Measurements from ENCODE around the gene TENM4. TPM values are rescaled to one million over a fixed set of nuclear protein-coding genes. Genes with fewer than 3 reads are reported as not detected.

The TENM4 gene
- total and polyA plus RNA-seq, 10 of the 15 experiments (the other 5 are each of a cell fraction or from before 2014, with no cell fraction given): 0.03 to 0.12 (median 0.06) TPM; not detected in 7

- Histone ChIP-seq H3K4me2 (ENCODE audit: control insufficient read depth, insufficient read depth) (no peak overlapping the region), H2AFZ (ENCODE audit: control insufficient read depth, low read depth, low read length) (no peak overlapping the region), H3K36me3 (ENCODE audit: control insufficient read depth in 2 of 2, insufficient read depth in 2 of 2, low read length in 1 of 2) (no peaks in the 10 kb centered on the region), H3K9ac (ENCODE audit: control insufficient read depth, insufficient read depth, low read length) (no peak overlapping the region), H3K4me1 (ENCODE audit: control insufficient read depth, insufficient read depth, low read length) (no peaks in the 10 kb centered on the region), H4K20me1 (ENCODE audit: control insufficient read depth, insufficient read depth) (no peaks in the 10 kb centered on the region), H3K4me3 (no peak overlapping the region), H3K27ac (ENCODE audit: control insufficient read depth, insufficient read depth) (no peak overlapping the region), H3K27me3 (replicated peaks in 1 of 2; ENCODE audit: control insufficient read depth in 2 of 2, insufficient read depth in 2 of 2, low read length in 1 of 2) (peaks cover 0 to 6% of the 10 kb centered on the region in 2 experiments), H3K79me2 (ENCODE audit: control insufficient read depth, insufficient read depth, low read length) (no peaks in the 10 kb centered on the region), H3K9me3 (replicated peaks; ENCODE audit: control insufficient read depth, insufficient read depth, low read length) (no peaks in the 10 kb centered on the region)
- no peak for DNase-seq (ENCODE audit: low read depth, low spot score)
- ChIA-PET RAD21 (ENCODE audit: unreplicated experiment) (no interaction called here), CTCF (interaction anchor here (1.0 kb wide), 1 partner anchor 11 kb away, joined by 4 read pairs; no protein-coding TSS in a partner anchor), POLR2A (no interaction called here), SMC1A (ENCODE audit: uncharacterized antibody, unreplicated experiment) (no interaction called here)
- in situ Hi-C loops (cut with MboI) (no loop called here), intact Hi-C loops (cut with micrococcal nuclease; ENCODE audit: unreplicated experiment) (no loop called here)
- FAIRE-seq: no peak
- ATAC-seq: no peak
- no TSS peak for BruUV-seq (replicated peaks)
- WGBS (ENCODE audit: insufficient coverage, insufficient replicate concordance, low lambda C conversion rate, missing lambda C conversion rate): 52% methylated on average over 31 of the region's 31 CpGs
- no peak for TF ChIP-seq YY1 (IDR thresholded peaks at IDR 0.05; ENCODE audit: low read depth, low read length)
Measured at GRCh38 chr11:78657968-78658839, 782.6 kb downstream of the TENM4 start.

GRCh38 chr11:78657441-78657840, 783.4 kb downstream of the TENM4 start:
- H3K4me2 ChIP-seq (ENCODE audit: control insufficient read depth, insufficient read depth): no peak overlapping the region
- H3K79me2 ChIP-seq (ENCODE audit: control insufficient read depth, insufficient read depth, low read length): no peaks in the 10 kb centered on the region
- 14% methylated on average over 4 of the region's 4 CpGs for WGBS (ENCODE audit: insufficient coverage, insufficient replicate concordance, low lambda C conversion rate, missing lambda C conversion rate)
- no peaks in the 10 kb centered on the region for H3K9me3 ChIP-seq (replicated peaks; ENCODE audit: control insufficient read depth, insufficient read depth, low read length)
- ATAC-seq (no peak), DNase-seq (ENCODE audit: low read depth, low spot score) (no peak), FAIRE-seq (no peak)
- CTCF ChIA-PET: interaction anchor here (0.5 to 3.6 kb wide), 2 partner anchors 11 to 105 kb away, joined by 3 to 19 read pairs; no protein-coding TSS in a partner anchor
- no TSS peak for BruUV-seq (replicated peaks)
- H2AFZ ChIP-seq (ENCODE audit: control insufficient read depth, low read depth, low read length): no peak overlapping the region
- in situ Hi-C loops (cut with MboI) (no loop called here), intact Hi-C loops (cut with micrococcal nuclease; ENCODE audit: unreplicated experiment) (no loop called here)
- SMC1A ChIA-PET (ENCODE audit: uncharacterized antibody, unreplicated experiment): no interaction called here
- H4K20me1 ChIP-seq (ENCODE audit: control insufficient read depth, insufficient read depth): no peaks in the 10 kb centered on the region
- POLR2A ChIA-PET: no interaction called here
- H3K36me3 ChIP-seq (ENCODE audit: control insufficient read depth in 2 of 2, insufficient read depth in 2 of 2, low read length in 1 of 2): no peaks in the 10 kb centered on the region
- RAD21 ChIA-PET (ENCODE audit: unreplicated experiment): no interaction called here
- H3K4me3 ChIP-seq: no peak overlapping the region
- peaks cover 0 to 6% of the 10 kb centered on the region in 2 experiments for H3K27me3 ChIP-seq (replicated peaks in 1 of 2; ENCODE audit: control insufficient read depth in 2 of 2, insufficient read depth in 2 of 2, low read length in 1 of 2)
- H3K4me1 ChIP-seq (ENCODE audit: control insufficient read depth, insufficient read depth, low read length): no peaks in the 10 kb centered on the region
- H3K9ac ChIP-seq (ENCODE audit: control insufficient read depth, insufficient read depth, low read length): no peak overlapping the region
- no peak overlapping the region for H3K27ac ChIP-seq (ENCODE audit: control insufficient read depth, insufficient read depth)
- TF ChIP-seq IRF5 (IDR thresholded peaks at IDR 0.05; ENCODE audit: borderline replicate concordance) (no peak), TBL1XR1 (IDR thresholded peaks at IDR 0.05; ENCODE audit: low read depth, low read length) (no peak), PML (IDR thresholded peaks at IDR 0.05; ENCODE audit: low read length) (no peak), DPF2 (IDR thresholded peaks at IDR 0.05) (no peak), RBBP5 (conservative IDR thresholded peaks at IDR 0.05) (no peak), FOXM1 (IDR thresholded peaks at IDR 0.05; ENCODE audit: low read depth, low read length) (no peak), ZBTB40 (IDR thresholded peaks at IDR 0.05; ENCODE audit: borderline replicate concordance) (no peak), RAD51 (IDR thresholded peaks at IDR 0.05) (no peak), ZNF217 (IDR thresholded peaks at IDR 0.05) (no peak), SMAD1 (IDR thresholded peaks at IDR 0.05; ENCODE audit: low read depth, partially characterized antibody) (no peak), IRF4 (IDR thresholded peaks at IDR 0.05; ENCODE audit: low read depth, low read length) (no peak), EGR1 (IDR thresholded peaks at IDR 0.05; ENCODE audit: borderline replicate concordance in 1 of 2, low read depth in 2 of 2, low read length in 2 of 2) (no peak)
